HG02938 (cell line): Measurements from ENCODE around the gene EIF1B.

Source experiments
- ATAC-seq: cut with Tn5 transposase; IDR thresholded peaks from one replicate; pipeline ENCODE4 v1.9.1; 2021; ENCODE audit warnings: mild to moderate bottlenecking, moderate library complexity; ENCODE audit not compliant: unreplicated experiment

EIF1B gene

GRCh38 chr3:40308725-40309417 lies 636 bp upstream of the EIF1B start:
- ATAC-seq, result no peak

- peak; percentile 24 for ATAC-seq
Observed at GRCh38 chr3:40309925-40310695, 603 bp downstream of the EIF1B start.

GRCh38 chr3:40310705-40311104 lies 1.2 kb downstream of the EIF1B start:
- no peak for ATAC-seq

GRCh38 chr3:40312661-40313226 lies 3.2 kb downstream of the EIF1B start:
- no peak for ATAC-seq

- ATAC-seq, result no peak
Observed at GRCh38 chr3:40313975-40314860, 4.7 kb downstream of the EIF1B start.

- ATAC-seq, result peak; percentile 83
Observed at GRCh38 chr3:40317061-40317855, 7.8 kb downstream of the EIF1B start.

- no peak for ATAC-seq
Observed at GRCh38 chr3:40321818-40322217, 12.3 kb downstream of the EIF1B start.

- ATAC-seq, result no peak
Observed at GRCh38 chr3:40323946-40324345, 14.4 kb downstream of the EIF1B start.

- ATAC-seq, result no peak
Observed at GRCh38 chr3:40324621-40325020, 15.1 kb downstream of the EIF1B start.

- ATAC-seq, result no peak
Observed at GRCh38 chr3:40325465-40325864, 16.0 kb downstream of the EIF1B start.

GRCh38 chr3:40328374-40328773 lies 18.9 kb downstream of the EIF1B start:
- ATAC-seq, result no peak

GRCh38 chr3:40329071-40329470 lies 19.6 kb downstream of the EIF1B start:
- ATAC-seq, result no peak

GRCh38 chr3:40332684-40333083 lies 23.2 kb downstream of the EIF1B start:
- ATAC-seq, result no peak

GRCh38 chr3:40333416-40333815 lies 23.9 kb downstream of the EIF1B start:
- ATAC-seq, result no peak

- no peak for ATAC-seq
Observed at GRCh38 chr3:40333852-40334251, 24.3 kb downstream of the EIF1B start.

- ATAC-seq, result no peak
Observed at GRCh38 chr3:40336101-40336500, 26.6 kb downstream of the EIF1B start.

- ATAC-seq, result peak; percentile 13
Observed at GRCh38 chr3:40336511-40337135, 27.1 kb downstream of the EIF1B start.

GRCh38 chr3:40337136-40338108 lies 27.9 kb downstream of the EIF1B start:
- ATAC-seq, result peak; percentile 80

GRCh38 chr3:40339871-40340270 lies 30.4 kb downstream of the EIF1B start:
- no peak for ATAC-seq
